ENCODE measurements around the gene TUBB3.

TUBB3 gene

DNA sequence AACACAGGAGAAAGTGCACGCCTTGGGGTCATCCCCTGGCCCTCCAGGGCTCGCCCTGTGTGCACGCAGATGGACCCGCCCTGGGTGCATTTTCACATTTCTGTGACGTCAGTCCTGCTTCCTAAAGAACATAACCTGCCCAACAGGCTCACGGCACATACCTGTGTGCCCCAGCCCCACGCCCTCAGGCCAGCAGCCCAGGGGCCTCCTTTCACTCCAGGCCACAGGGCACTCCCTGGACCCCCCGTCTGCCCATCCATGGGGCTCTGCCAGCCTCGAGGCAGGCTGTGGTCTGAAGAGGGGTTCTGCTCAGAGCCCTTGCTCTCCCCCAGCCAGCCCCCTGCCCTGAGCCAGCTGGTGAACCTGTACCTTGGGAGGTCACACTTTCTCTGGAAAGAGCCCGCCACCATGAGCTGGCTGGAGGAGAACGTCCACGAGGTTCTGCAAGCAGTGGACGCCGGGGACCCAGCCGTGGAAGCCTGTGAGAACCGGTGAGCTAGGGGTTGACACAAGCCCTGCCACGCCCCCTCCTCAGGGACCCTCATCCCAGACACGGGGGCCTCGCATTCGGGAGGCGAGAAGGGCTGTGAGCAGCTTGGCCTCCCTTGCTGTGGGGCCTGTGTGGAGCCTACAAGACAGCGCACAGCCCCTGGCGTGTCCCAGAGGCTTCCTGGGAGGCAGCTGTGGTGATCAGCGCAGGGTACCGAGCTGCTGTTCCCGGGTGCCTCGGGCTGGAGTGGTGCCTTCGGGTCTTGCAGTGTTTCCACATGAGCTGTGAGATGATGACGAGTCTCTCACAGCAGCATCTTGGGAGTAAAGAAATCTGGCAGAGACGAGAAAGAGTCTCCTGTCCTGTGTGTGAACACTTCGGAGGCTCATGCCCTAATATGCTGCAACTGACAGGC lies 18.3 kb upstream of the TUBB3 start:
- 94% methylated on average over 31 of the region's 31 CpGs for WGBS
- peaks cover 66% of the 10 kb centered on the region for H3K36me3 ChIP-seq (ENCODE audit: insufficient read depth, low read length)

DNA sequence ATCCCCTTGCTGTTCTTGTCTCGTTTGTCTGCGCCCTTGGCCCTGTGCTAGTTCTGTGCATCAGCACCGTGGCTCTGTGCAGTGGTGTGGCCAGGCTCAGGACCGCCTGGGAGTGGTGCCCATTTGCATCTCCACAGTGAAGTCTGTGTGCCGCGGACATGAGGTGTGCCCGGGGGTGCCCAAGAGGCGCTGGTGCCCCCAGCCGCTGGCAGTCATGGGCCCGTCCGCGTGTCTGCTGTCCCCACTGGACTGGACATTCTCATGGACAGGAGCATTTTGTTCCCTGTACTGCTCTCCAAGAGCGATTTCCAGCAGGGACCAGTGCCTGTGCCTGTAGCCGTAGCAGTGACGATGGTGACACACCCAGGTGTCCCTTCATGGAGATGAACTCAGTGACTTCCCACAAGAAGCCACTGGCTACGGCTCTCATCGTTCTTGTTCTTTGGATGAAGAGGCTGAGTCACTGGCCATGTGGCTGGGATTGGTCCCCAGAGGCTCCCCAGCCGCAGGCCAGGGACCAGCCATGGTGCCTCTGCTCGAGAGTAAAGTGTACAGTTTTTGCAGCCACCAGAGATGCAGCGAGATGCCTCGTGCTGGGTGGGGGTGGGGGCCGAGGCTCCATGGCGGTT lies 17.5 kb upstream of the TUBB3 start:
- no peaks in the 10 kb centered on the region for H3K27me3 ChIP-seq (ENCODE audit: insufficient read depth, low read length)
- peaks cover 2% of the 10 kb centered on the region; the same call in 1 of the 2 replicates for H3K9me3 ChIP-seq (ENCODE audit: insufficient read depth, low read depth, low read length)
- H3K27ac ChIP-seq (ENCODE audit: low read depth, low read length), result no peak overlapping the region
- H3K4me1 ChIP-seq (ENCODE audit: insufficient read depth, low read length), result no peaks in the 10 kb centered on the region; the same call in 1 of the 2 replicates
- WGBS, result 95% methylated on average over 23 of the region's 23 CpGs
- H3K36me3 ChIP-seq (ENCODE audit: insufficient read depth, low read length), result peaks cover 58% of the 10 kb centered on the region
- no peak overlapping the region for H3K4me3 ChIP-seq (ENCODE audit: low read length)
- no peak overlapping the region for H3K9ac ChIP-seq (ENCODE audit: low read depth, low read length)

More for the DNA sequence above, 18.3 kb upstream of the TUBB3 start:
- no peaks in the 10 kb centered on the region; the same call in 1 of the 2 replicates for H3K4me1 ChIP-seq (ENCODE audit: insufficient read depth, low read length)
- H3K27me3 ChIP-seq (ENCODE audit: insufficient read depth, low read length), result no peaks in the 10 kb centered on the region
- H3K27ac ChIP-seq (ENCODE audit: low read depth, low read length), result no peak overlapping the region
- H3K4me3 ChIP-seq (ENCODE audit: low read length), result no peak overlapping the region
- no peak overlapping the region for H3K9ac ChIP-seq (ENCODE audit: low read depth, low read length)
- H3K9me3 ChIP-seq (ENCODE audit: insufficient read depth, low read depth, low read length), result peaks cover 2% of the 10 kb centered on the region; the same call in 1 of the 2 replicates

DNA sequence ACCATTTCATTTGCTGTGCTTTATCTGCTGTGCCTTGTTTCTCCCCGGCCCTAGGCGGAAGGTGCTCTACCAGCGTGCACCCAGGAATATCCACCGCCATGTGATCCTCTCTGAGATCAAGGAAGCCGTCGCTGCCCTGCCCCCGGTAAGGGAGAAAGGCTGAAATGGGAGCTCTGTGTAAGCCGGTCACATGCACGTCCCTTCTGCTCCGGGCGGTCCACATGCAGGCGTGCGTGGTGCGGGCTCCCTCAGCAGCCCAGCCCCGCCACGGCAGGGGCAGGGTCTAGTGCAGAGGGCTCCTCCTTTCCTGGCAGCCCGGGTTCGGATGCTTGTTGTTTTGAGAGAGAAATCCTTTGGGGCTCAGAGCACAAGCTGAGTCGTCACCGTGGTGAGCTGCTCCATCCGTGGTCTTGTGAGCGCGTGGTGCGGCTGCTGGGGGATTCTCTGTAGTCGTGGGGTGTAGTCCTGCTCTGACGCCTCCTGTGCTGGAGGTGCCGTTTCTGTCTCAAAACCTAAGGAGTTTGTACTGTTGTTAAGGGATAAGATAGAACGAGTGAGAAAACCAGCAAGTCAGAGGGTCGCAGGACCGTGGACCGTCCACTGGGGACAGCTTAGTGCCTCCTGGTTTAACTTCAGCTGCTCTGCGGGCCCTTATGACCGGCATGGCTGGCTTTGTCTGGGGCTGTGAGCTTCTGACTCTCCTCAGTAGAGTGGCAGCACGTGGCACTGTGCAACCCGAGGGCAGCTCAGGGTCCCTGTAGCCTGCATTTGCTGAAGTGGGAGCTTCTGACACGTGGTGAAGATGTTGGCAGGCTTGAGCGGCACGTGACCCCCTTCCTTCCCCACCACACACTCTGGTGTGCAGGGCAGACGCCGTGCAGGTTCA lies 16.8 kb upstream of the TUBB3 start:
- 95% methylated on average over 40 of the region's 40 CpGs for WGBS
- Histone ChIP-seq H3K4me1 (ENCODE audit: insufficient read depth, low read length) (no peaks in the 10 kb centered on the region; the same call in 1 of the 2 replicates), H3K9me3 (ENCODE audit: insufficient read depth, low read depth, low read length) (peaks cover 2% of the 10 kb centered on the region; the same call in 1 of the 2 replicates), H3K36me3 (ENCODE audit: insufficient read depth, low read length) (peaks cover 56% of the 10 kb centered on the region), H3K27me3 (ENCODE audit: insufficient read depth, low read length) (no peaks in the 10 kb centered on the region), H3K9ac (ENCODE audit: low read depth, low read length) (no peak overlapping the region), H3K27ac (ENCODE audit: low read depth, low read length) (no peak overlapping the region), H3K4me3 (ENCODE audit: low read length) (no peak overlapping the region)

DNA sequence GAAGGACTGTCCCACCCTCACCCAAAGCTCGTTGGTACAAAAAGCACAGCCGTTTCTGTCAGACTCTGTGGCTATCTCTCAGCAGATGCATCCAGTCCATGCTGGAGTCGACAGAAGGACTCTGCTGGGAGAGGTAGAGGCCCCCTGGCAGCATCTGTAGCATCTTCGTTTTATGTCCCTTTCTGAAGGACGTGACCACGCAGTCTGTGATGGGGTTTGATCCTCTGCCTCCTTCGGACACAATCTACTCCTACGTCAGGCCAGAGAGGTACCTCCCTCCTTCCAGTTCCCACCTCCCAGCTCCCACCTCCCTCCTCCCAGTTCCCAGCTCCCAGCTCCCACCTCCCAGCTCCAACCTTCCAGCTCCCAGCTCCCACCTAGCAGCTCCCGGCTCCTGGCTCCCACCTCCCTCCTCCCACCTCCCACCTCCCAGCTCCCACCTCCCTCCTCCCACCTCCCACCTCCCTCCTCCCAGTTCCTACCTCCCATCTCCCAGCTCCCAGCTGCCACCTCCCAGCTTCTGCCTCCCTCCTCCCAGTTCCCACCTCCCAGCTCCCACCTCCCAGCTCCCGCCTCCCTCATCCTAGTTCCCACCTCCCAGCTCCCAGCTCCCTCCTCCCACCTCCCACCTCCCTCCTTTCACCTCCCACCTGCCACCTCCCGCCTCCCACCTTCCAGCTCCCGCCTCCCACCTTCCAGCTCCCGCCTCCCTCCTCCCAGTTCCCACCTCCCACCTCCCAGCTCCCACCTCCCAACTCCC lies 15.9 kb upstream of the TUBB3 start:
- peaks cover 2% of the 10 kb centered on the region; the same call in 1 of the 2 replicates for H3K9me3 ChIP-seq (ENCODE audit: insufficient read depth, low read depth, low read length)
- H3K27me3 ChIP-seq (ENCODE audit: insufficient read depth, low read length), result no peaks in the 10 kb centered on the region
- no peak overlapping the region for H3K27ac ChIP-seq (ENCODE audit: low read depth, low read length)
- peaks cover 56% of the 10 kb centered on the region for H3K36me3 ChIP-seq (ENCODE audit: insufficient read depth, low read length)
- H3K4me1 ChIP-seq (ENCODE audit: insufficient read depth, low read length), result no peaks in the 10 kb centered on the region; the same call in 1 of the 2 replicates
- no peak overlapping the region for H3K4me3 ChIP-seq (ENCODE audit: low read length)
- WGBS, result 98% methylated on average over 10 of the region's 13 CpGs
- no peak overlapping the region for H3K9ac ChIP-seq (ENCODE audit: low read depth, low read length)

DNA sequence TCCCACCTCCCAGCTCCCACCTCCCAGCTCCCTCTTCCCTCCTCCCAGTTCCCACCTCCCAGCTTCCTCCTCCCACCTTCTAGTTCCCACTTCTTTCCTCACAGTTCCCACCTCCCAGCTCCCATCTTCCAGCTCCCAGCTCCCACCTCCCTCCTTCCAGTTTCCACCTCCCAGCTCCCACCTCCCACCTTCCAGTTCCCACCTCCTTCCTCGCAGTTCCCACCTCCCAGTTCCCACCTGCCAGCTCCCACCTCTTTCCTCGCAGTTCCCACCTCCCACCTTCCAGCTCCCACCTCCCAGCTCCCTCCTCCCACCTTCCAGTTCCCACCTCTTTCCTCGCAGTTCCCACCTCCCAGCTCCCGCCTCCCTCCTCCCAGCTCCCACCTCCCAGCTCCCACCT lies 14.9 kb upstream of the TUBB3 start:
- no peaks in the 10 kb centered on the region; the same call in 1 of the 2 replicates for H3K4me1 ChIP-seq (ENCODE audit: insufficient read depth, low read length)
- H3K9me3 ChIP-seq (ENCODE audit: insufficient read depth, low read depth, low read length), result peaks cover 2% of the 10 kb centered on the region; the same call in 1 of the 2 replicates
- H3K27ac ChIP-seq (ENCODE audit: low read depth, low read length), result no peak overlapping the region
- no peak overlapping the region for H3K4me3 ChIP-seq (ENCODE audit: low read length)
- no peak overlapping the region for H3K9ac ChIP-seq (ENCODE audit: low read depth, low read length)
- 82% methylated on average over 4 of the region's 4 CpGs for WGBS
- H3K36me3 ChIP-seq (ENCODE audit: insufficient read depth, low read length), result peaks cover 50% of the 10 kb centered on the region
- no peaks in the 10 kb centered on the region for H3K27me3 ChIP-seq (ENCODE audit: insufficient read depth, low read length)

DNA sequence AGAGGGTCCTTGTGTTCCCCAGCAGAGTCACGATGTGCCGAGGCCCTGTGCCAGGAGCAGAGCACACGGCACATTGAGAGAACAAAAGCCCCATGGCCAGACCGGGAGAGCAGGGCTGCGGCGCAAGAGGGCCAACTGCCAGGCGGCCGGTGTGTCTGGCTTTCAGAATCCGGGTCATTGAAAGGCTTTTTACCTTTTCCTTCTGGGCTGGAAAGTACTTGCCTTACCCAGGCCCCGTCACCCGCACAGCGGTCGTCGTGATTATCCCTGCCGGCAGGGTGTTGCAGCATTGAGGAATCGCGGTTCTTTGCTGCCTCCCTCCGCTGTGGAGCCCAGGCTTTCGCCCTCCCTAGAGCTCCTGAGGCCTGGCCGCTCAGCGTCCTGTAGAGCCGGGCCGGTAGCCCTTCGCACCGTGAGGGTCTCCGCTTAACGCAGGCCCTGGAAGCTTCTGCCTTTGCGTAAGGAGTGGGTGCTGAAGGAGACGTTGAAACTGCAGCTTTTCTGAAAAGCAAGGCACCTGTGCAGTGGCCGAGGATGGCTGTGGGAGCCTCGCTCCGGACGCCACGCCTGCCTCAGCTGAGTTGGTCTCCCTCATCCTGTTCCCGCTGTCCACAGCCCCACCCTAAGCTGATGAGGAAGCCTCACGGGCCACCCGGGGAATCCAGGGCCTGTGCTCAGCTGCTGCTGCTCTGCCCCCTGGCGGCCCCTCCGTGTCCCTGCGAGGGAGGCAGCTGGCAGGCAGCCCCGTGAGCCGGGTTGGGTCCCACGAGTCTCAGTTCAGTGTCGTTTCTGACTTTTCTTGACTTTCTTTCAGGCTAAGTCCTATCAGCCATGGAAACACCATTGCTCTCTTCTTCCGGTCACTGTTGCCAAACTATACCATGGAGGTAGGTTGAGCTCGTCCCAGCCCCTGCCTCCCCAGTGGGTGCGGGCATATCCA lies 13.1 kb upstream of the TUBB3 start:
- no peaks in the 10 kb centered on the region; the same call in 1 of the 2 replicates for H3K4me1 ChIP-seq (ENCODE audit: insufficient read depth, low read length)
- peak overlapping the region; percentile 42; the same call in 1 of the 2 replicates for H3K9ac ChIP-seq (ENCODE audit: low read depth, low read length)
- peaks cover 2% of the 10 kb centered on the region; the same call in 1 of the 2 replicates for H3K9me3 ChIP-seq (ENCODE audit: insufficient read depth, low read depth, low read length)
- H3K36me3 ChIP-seq (ENCODE audit: insufficient read depth, low read length), result peaks cover 36% of the 10 kb centered on the region
- whole genome bisulfite sequencing, result 78% methylated on average over 47 of the region's 47 CpGs
- peak overlapping the region; percentile 66 for H3K27ac ChIP-seq (ENCODE audit: low read depth, low read length)
- H3K4me3 ChIP-seq (ENCODE audit: low read length), result no peak overlapping the region
- no peaks in the 10 kb centered on the region for H3K27me3 ChIP-seq (ENCODE audit: insufficient read depth, low read length)

DNA sequence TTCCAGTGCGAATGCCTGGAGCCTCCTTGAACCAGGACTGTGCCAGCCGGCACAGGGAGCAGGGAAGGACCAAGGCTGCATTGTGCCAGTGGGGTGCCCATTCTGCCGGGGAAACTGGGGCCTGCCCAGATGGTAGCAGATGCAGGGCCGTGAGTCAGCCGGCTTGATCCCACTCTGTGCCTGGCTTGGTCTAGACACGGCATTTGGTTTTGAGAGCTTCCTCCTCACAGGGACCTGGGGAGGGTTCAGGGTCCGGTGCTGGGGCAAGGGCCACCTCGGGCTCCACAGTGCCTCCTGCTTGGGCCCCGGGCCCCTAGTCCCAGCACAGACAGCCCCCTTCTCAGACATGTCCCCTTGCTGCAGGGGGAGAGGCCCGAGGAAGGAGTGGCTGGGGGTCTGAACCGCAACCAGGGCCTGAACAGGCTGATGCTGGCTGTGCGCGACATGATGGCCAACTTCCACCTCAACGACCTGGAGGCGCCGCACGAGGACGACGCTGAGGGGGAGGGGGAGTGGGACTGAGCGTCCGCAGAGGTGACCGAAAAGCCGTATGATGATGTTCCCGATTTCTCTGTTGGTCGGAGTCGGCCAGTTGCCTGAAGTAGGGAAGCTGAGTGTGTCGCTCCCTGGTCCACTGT lies 12.3 kb upstream of the TUBB3 start:
- Histone ChIP-seq H3K36me3 (ENCODE audit: insufficient read depth, low read length) (peaks cover 28% of the 10 kb centered on the region), H3K27me3 (ENCODE audit: insufficient read depth, low read length) (no peaks in the 10 kb centered on the region), H3K4me3 (ENCODE audit: low read length) (no peak overlapping the region), H3K27ac (ENCODE audit: low read depth, low read length) (no peak overlapping the region), H3K9me3 (ENCODE audit: insufficient read depth, low read depth, low read length) (peaks cover 2% of the 10 kb centered on the region; the same call in 1 of the 2 replicates), H3K9ac (ENCODE audit: low read depth, low read length) (no peak overlapping the region), H3K4me1 (ENCODE audit: insufficient read depth, low read length) (no peaks in the 10 kb centered on the region; the same call in 1 of the 2 replicates)
- WGBS, result 96% methylated on average over 27 of the region's 27 CpGs

DNA sequence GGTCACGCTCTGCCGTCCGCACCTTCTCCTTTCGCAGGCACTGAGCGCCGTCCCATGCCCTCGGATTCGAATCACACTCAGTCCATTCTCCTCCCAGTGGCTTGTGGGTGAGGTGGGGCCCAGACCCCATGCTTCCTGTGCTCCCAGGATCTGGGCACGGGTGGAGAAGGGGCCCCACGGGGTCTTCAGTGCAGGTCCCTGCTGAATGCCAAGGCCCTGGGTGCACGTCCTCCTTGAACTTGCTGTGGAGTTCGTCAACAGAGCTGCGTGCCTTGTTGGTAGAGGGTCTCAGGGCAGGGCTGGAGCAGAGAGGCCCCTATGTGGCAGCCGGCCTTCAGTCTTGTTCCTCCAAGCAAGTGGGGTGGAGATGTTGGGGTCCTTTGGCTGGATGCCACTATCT lies 11.8 kb upstream of the TUBB3 start:
- H3K4me3 ChIP-seq (ENCODE audit: low read length), result no peak overlapping the region
- H3K9me3 ChIP-seq (ENCODE audit: insufficient read depth, low read depth, low read length), result peaks cover 2% of the 10 kb centered on the region; the same call in 1 of the 2 replicates
- WGBS, result 96% methylated on average over 14 of the region's 14 CpGs
- H3K36me3 ChIP-seq (ENCODE audit: insufficient read depth, low read length), result peaks cover 23% of the 10 kb centered on the region
- H3K9ac ChIP-seq (ENCODE audit: low read depth, low read length), result no peak overlapping the region
- H3K27me3 ChIP-seq (ENCODE audit: insufficient read depth, low read length), result no peaks in the 10 kb centered on the region
- no peaks in the 10 kb centered on the region; the same call in 1 of the 2 replicates for H3K4me1 ChIP-seq (ENCODE audit: insufficient read depth, low read length)
- no peak overlapping the region for H3K27ac ChIP-seq (ENCODE audit: low read depth, low read length)

DNA sequence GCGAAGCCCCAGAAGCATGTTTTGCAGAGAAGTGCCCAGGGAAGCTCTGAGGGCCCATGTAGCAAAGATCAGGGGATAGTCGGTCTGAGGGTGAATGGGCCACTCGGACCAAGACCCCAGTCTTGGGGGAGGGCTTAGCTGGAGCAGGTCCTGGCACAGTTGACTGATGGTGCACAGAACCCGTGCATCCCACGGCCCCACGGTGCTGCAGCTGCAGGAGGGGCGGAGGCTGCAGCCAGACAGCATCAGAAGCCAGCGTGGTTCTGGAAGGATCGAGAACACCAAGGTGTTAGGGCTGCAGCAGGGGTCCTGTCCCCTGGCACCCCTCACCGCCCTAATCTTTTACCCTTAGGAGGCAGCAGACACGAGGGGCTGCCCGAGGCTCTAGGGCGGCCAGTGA lies 11.0 kb upstream of the TUBB3 start:
- Histone ChIP-seq H3K9me3 (ENCODE audit: insufficient read depth, low read depth, low read length) (no peaks in the 10 kb centered on the region), H3K4me1 (ENCODE audit: insufficient read depth, low read length) (no peaks in the 10 kb centered on the region; the same call in 1 of the 2 replicates), H3K27ac (ENCODE audit: low read depth, low read length) (no peak overlapping the region), H3K27me3 (ENCODE audit: insufficient read depth, low read length) (no peaks in the 10 kb centered on the region), H3K36me3 (ENCODE audit: insufficient read depth, low read length) (peaks cover 15% of the 10 kb centered on the region), H3K9ac (ENCODE audit: low read depth, low read length) (no peak overlapping the region), H3K4me3 (ENCODE audit: low read length) (no peak overlapping the region)
- 95% methylated on average over 13 of the region's 13 CpGs for WGBS
